ENCODE results near the gene PCBP1.
A peak's percentile ranks its signal among the peaks of the same experiment; 100 is the strongest.
"Not testable (repeated sequence)": the region's sequence is repeated elsewhere in the genome, so short reads cannot be mapped to it uniquely, and the experiment has no call there.

The PCBP1 gene

DNA sequence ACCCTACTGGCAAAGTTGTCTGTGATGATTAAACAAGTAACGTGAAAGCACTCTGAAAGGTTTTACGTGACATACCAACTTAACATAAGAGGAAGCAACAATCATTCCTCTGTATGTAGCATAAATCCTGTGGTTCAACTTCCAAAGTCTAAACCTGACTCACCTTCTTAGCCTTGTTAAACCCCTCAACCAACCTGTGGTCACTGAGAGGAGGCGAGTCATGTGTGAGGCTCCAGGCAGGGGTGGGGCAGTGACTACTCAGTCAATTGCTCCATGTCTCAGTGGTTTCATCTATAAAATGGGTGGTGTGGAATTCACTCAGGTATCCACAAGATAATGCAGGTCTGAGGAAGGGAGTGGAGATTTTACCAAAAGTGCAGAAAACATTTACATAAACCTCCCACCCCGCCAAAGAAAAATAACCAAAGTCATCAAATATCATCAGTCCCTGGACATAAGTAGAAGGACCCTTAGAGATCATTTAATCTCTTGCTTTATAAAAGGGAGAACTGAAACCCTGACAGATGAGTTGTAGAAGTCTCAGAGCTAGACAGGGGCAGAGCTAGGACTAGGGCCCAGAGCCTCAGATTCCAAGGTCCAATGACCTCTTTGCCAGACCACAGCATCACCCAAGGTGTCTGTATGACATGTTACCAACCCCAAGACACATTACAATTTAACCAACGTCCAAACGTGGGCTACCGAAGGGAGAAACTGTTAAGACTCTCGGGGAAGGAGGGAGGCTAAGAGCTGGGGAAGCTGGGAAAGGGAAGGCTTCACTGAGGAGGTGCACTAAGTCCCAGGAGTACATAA is 3.7 kb upstream of the PCBP1 start:
- DNase-seq = peak; percentile 75

DNA sequence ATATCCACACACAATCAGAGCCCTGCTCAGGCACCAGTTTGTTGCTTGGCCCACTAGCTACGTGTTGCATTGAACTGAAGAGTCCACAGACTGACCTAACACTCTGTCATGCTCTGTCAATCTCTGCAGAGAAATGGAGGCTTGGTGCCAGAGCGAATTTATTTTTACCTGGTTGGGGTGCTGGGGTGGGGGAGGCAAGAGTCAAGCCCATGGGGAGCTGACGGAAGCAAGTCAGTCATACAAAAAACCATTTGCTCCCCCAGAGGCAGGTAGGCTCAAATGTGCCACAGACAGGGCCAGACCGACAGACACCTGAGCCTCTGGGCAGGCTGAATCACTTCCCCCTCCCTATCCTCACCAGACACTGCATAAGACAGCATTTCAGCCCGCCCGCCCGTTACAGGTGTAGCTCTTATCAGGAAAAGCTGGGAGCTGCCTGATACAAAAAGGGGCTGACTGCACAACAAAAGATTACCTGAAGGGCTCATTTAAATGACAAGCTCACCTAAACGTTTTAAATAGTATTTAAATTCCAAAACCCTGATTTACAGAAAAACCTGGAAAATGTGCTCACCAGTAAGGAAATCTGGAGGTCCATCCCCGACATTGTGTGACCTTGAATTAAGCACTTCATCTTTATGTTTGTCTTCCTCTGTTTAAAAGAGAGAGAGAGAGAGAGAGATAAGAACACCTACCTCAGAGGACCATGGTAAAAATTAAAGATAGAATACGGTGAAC is 2.1 kb upstream of the PCBP1 start:
- DNase-seq = no peak

DNA sequence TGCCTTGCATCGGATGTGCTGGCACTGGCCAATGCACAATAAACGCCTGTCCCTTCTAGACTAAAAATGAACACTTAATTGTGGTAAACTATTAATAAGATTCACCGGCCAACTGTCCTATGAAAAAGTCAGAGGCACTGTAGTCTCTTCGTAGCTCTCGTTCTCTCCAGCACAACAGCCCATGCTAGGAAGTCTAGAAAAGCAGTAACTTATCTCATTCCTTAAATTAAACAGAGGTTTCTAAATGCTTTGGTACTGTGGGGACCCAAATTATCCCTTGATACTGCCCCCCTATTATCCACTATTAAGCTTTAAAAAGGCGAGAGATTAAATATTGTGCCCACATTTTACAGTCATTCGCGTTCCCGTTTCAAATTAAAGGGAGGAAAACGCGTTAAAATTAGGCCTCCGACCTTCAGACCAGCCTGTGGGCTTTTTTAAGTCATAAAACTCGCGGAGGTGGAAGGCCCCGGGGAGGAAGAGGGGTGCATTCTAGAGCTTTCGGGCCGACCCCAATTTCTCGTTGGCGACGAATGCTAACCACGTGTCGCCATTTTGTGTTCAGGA is 1.5 kb upstream of the PCBP1 start:
- DNase-seq = no peak

DNA sequence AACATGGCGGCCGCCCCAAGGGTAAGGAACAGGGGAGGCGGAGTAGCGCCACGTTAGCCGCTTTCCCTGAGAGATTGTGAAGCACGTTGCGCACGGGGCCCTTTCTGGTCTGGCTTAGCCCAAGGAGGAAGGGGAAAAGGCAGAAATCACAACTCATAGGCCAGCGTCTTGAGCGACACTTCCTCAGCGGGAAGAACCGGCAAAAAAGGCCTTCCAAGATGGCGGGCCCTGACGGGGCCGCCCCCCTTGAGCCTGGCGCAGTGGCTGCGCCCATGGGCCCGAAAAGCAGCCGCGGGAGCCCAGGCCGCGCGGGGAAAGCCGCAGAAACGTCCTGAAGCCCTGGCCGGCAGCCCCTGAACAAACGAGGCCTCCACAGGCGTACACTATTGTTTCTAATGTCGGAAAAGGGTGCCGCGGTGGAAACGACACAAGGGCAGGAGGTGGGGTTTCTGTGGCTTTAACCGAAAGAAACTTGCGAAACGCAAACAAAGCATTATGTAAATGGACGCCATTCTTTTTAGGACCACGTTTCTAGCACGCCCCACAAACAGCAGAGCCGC is 919 bp upstream of the PCBP1 start:
- peak; percentile 87 for DNase-seq

DNA sequence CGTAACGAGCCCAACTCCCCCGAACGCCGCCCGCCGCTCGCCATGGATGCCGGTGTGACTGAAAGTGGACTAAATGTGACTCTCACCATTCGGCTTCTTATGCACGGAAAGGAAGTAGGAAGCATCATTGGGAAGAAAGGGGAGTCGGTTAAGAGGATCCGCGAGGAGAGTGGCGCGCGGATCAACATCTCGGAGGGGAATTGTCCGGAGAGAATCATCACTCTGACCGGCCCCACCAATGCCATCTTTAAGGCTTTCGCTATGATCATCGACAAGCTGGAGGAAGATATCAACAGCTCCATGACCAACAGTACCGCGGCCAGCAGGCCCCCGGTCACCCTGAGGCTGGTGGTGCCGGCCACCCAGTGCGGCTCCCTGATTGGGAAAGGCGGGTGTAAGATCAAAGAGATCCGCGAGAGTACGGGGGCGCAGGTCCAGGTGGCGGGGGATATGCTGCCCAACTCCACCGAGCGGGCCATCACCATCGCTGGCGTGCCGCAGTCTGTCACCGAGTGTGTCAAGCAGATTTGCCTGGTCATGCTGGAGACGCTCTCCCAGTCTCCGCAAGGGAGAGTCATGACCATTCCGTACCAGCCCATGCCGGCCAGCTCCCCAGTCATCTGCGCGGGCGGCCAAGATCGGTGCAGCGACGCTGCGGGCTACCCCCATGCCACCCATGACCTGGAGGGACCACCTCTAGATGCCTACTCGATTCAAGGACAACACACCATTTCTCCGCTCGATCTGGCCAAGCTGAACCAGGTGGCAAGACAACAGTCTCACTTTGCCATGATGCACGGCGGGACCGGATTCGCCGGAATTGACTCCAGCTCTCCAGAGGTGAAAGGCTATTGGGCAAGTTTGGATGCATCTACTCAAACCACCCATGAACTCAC is 673 bp downstream of the PCBP1 start:
- peak; percentile 58 for DNase-seq

DNA sequence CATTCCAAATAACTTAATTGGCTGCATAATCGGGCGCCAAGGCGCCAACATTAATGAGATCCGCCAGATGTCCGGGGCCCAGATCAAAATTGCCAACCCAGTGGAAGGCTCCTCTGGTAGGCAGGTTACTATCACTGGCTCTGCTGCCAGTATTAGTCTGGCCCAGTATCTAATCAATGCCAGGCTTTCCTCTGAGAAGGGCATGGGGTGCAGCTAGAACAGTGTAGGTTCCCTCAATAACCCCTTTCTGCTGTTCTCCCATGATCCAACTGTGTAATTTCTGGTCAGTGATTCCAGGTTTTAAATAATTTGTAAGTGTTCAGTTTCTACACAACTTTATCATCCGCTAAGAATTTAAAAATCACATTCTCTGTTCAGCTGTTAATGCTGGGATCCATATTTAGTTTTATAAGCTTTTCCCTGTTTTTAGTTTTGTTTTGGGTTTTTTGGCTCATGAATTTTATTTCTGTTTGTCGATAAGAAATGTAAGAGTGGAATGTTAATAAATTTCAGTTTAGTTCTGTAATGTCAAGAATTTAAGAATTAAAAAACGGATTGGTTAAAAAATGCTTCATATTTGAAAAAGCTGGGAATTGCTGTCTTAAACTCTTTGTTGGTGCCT is 1.4 kb downstream of the PCBP1 start:
- DNase-seq = no peak

DNA sequence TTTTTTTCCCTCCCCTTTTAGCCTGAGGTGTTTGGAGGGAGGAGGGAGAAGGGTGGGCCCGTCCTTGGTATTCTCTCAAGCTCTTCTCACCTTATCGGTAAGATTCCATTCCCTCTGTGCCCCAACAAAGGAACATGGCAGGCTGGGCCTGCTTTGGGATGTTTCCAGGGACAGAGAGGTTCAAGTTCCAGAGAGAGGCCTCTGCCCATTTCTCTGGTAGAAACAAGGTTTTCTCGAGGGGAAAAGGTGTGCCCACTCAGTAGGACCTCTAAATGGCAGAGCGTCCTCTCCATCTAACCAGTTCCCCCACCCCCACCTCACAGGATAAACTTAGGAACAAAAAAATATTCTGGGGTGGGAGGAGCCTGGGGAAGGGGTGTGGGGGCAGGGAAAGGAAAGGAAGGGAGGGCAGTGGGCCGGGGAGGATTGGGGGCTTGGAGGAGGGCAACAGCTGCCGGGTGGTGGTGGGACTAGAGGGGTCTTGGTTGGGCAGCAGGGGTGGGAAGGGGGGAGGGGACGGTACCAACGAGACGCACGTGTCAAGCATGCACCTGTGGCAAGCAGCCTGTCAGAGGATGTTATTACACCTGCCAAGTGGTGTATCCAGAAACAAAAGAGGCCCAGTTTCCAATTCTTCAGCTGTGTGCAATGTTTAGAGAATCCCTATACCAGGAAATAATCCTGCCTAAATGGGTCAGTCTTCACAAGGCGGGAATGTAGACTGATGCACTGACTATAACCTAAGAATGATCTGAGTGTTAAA is 2.1 kb downstream of the PCBP1 start:
- DNase-seq = peak; percentile 47

DNA sequence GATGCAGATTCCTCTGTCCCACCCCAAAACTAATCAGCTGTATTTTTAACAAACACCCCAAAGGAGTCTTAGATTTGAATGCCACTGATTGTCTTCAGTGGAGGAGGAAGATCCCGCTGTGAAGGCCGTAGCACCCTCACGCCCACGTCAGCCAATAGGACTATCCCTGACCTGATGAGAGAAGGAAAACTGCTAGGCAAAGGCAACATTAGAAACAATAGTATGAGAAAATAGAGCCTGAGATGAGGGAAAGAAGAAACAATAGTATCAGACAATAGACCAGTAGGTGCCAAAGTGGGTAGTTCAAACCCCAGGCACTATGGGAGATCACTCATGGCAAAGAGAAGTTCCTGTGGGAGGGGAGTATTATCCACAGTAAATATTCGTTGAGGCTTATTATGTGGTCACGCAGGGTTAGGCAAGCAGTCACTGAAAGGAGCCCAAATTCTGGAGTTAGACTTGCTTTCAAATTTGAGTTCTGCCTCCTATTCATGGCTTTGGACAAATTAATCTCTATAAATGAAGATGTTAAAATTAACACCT is 2.8 kb downstream of the PCBP1 start:
- DNase-seq = no peak

- no peak for DNase-seq
Observed at GRCh38 chr2:70090706-70091334, 3.5 kb downstream of the PCBP1 start.

- no peak for DNase-seq
Observed at GRCh38 chr2:70091364-70091763, 4.1 kb downstream of the PCBP1 start.

DNA sequence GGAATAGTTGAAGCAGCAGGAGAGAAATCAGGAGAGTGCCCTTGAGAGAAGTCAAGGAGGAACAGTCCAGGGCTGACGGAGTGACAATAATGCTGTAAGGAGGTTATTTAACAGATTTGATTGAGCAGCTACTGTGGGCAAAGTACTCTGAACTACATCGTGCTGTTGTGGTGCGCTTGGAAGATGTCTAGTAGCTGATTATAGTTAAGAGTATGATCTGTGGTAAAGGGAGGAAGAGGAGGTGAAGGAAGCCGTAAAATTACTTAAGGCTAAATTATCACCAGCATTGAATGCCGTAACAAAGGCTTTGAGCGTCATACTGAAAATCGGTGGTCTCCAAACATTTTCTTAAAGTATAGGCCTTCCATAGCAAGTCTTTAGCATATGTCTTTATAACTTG is 4.5 kb downstream of the PCBP1 start:
- no peak for DNase-seq

DNA sequence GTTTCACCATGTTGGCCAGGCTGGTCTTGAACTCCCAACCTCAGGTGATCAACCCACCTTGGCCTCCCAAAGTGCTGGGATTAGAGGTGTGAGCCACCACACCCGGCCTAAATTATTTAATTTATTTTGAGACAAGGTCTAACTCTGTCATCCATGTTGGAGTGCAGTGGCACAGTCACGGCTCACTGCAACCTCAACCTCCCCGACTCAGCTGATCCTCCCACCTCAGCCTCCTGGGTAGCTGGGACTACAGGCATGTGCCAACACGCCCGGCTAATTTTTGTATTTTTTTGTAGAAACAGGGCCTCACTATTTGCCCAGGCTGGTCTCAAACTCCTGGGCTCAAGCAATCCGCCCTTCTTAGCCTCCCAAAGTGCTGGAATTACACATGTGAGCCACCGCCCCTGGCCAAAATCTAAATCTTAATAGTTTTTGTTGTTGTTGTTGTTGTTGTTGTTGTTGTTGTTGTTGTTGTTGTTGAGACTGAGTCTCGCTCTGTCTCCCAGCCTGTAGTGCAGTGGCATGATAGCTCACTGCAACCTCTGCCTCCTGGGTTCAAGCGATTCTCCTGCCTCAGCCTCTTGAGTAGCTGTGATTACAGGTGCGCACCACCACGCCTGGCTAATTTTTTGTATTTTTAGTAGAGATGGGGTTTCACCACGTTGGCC is 5.4 kb downstream of the PCBP1 start:
- DNase-seq = not testable (repeated sequence)

DNA sequence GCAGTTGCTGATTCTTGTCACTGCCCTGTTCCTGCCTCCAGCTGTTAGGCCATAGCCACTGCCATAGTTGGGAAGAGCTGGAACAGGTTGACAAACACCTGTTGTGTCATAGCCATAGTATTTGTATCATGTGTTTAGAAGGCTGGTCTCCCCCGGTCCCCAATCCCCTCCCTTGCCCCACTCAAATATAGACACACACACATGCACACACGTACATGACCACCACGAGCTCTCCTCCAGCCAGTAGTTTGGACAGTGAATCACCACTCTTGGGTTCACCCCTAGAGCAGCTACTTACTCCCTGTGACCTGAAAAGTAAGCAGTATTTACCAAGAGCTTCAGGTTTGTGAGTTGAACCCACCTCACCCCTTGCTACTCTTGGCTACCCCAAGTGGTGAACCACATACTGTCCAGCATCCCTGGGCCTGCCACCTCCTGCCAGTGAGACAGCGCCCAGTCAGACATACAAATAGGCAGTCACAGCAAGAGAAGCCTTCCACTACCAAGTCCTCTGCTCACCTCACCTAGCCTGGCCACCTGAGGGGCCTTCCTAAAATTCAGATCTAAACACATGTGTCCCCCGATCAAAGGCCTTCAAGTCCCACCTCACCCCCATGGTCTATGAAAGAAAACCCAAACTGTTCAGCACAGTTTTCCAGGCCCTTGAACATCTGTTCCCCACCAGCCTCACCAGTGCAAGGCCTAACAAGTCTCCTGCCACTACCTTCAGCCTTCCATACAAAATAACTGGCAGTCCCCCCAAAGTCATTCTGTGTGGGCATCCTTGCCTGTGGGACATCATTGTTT is 7.1 kb downstream of the PCBP1 start:
- no peak for DNase-seq

DNA sequence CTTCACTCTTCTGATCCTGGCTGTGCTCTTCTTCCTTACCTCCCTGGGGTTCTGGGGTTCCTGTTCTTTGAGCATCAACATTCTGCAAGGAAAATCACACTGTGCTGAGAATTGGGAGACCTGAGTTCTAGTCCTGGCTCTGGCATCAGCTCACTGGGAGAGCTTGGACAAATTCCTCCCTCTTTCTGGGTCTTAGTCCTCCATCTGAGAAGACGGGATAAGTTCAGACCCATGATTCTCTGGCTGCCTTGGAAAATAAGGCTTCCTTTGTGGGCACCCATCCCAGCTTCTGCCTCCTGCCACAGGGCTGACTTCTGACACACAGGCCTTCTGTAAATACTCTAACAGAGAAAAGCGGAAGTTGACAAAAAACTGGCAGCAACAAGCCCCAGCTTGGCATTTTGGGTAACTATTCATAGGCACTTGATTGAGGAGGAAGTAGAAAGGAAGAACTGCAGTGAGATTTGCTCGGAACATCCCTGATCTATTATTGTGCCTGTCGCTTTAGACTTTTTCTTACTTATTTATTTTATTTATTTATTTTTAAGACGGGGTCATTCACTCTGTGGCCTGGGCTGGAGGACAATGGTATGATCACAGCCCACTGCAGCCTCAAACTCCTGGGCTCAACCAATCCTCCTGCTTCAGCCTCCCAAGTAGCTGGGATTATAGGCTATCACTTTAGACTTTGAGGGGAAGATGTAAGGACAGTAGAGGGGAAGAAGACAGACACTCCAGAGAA is 7.9 kb downstream of the PCBP1 start:
- no peak for DNase-seq

DNA sequence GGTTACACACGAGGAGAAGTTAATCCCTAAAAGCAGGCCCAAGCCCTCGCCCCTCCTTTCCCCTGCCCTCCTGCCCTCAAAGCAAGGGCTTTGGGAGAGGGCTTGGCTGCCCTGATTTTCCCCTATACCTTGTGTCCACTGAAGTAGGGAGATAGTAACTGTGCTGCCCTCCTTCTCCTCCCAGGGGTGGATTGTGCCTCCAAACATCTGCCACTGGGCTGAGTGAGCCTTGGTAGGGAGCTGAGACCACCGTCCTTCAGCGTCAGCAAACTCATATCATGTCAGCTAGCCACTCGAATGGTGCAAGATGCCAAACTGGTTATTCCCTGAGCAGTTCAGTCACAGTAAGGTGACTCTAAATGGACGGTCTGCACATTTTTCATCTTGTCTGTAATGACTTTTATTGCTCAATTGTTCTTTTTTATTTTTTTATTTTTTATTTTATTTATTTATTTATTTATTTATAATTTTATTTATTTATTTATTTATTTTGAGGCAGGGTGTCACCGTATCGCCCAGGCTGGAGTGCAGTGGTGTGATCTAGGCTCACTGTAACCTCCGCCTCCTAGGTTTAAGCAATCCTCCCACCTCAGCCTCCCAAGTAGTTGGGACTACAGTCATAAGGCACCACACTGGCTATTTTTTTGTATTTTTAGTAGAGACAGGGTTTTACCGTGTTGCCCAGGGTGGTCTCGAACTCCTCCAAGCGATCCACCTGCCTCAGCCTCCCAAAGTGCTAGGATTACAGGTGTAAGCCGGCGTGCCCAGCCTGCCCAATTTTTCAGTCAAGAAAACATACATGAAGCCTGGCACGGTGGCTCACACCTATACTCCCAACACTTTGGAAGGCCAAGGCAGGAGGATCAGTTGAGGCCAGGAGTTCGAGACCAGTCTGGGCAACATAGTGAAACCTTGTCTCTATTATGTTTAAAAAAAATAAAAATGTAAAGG is 8.7 kb downstream of the PCBP1 start:
- no peak for DNase-seq

- DNase-seq = no peak
Observed at GRCh38 chr2:70098032-70098431, 10.8 kb downstream of the PCBP1 start.

DNA sequence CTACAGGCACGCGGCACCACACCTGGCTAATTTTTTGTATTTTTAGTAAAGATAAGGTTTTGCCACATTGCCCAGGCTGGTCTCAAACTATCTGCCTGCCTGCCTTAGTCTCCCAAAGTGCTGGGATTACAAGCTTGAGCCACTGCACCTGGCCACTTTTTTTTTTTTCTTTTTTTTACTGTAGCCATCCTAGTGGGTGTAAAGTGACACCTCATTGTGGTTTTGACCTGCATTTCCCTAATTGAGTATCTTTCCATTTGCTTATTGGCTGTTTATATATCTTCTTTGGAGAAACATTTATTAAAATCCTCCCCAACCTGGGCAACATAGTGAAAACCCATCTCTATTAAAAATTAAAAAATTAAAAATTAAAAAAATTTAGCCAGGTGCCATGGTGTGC is 12.0 kb downstream of the PCBP1 start:
- DNase-seq = no peak

Measured in fibroblast of skin of right biceps (primary cell).